Umbilical cord (tissue), 2 donors: Measurements from ENCODE around the gene SAXO1. TPM values are rescaled to one million over a fixed set of nuclear protein-coding genes. Genes with fewer than 3 reads are reported as not detected.

Experiments
- DNase-seq: peaks from one replicate; pipeline ENCODE4 v3.0.0-alpha.2; 2015; ENCODE audit warnings: low spot score
- total RNA-seq: library from RNA; depleted of rRNA; stranded (reverse); fragments of >200 nt; gene quantifications from one replicate; pipeline ENCODE4 v1.2.3, GENCODE V29; 2014; ENCODE audit warnings: low replicate concordance; ENCODE audit not compliant: insufficient read depth

The SAXO1 gene
- total RNA-seq, 1 donor from 2014 or later: 1.9 TPM

- DNase-seq: no peak
Observed at GRCh38 chr9:18877984-18878383, 155.0 kb downstream of the SAXO1 start.

Other genes starting within 250 kb of the SAXO1 start
- 28.4 TPM for gene RRAGA, start 16.2 kb upstream of the SAXO1 start, total RNA-seq
- 19.7 TPM for gene HAUS6, start 69.7 kb upstream of the SAXO1 start, total RNA-seq
- gene PLIN2, start 94.3 kb upstream of the SAXO1 start, total RNA-seq: 92.7 TPM
- 121 TPM for gene DENND4C, start 197.5 kb upstream of the SAXO1 start, total RNA-seq